Activated CD4-positive, alpha-beta T cell treated with anti-CD3 and anti-CD28 coated beads, Interleukin-10, Interleukin-2, amounts not matched to agents 100 ng/mL and 50 ng/mL, durations not matched to agents 16 hours and 8 hours (primary cell): Measurements from ENCODE around the gene CRLF2.
A peak's percentile ranks its signal among the peaks of the same experiment; 100 is the strongest.
"Not testable (repeated sequence)": the region's sequence is repeated elsewhere in the genome, so short reads cannot be mapped to it uniquely, and the experiment has no call there.

ENCODE experiments used
- DNase-seq: peaks from one replicate; pipeline ENCODE4 v3.0.0-alpha.2; 2020

The CRLF2 gene, protein sequence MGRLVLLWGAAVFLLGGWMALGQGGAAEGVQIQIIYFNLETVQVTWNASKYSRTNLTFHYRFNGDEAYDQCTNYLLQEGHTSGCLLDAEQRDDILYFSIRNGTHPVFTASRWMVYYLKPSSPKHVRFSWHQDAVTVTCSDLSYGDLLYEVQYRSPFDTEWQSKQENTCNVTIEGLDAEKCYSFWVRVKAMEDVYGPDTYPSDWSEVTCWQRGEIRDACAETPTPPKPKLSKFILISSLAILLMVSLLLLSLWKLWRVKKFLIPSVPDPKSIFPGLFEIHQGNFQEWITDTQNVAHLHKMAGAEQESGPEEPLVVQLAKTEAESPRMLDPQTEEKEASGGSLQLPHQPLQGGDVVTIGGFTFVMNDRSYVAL

GRCh38 chrX:1212532-1212931, at the start of gene CRLF2:
TSS of gene CRLF2 (minus strand) at chrX:1212649. CDS start at chrX:1212634, 15 bp downstream.
- DNase-seq: peak; percentile 75

GRCh38 chrX:1261771-1262170, 49.3 kb upstream of the CRLF2 start:
- DNase-seq: not testable (repeated sequence)

DNA sequence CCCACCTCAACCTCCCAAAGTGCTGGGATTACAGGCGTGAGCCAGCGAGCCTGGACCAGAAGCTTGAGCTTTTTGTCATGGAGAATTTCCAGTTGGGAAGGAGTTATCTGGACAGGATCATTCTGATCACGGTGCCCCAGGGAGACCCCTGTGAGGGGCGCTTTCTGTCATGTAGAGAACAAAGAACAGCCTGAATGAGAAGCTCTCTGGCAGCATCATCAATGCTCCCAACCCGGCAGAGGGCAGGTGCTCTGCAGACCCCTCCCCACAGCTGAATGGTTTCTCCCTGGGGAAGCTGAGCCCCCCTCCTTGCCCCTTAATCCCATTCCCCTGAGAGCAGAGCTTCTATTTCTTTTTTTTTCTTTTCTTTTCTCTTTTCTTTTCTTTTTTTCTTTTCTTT, 48.8 kb upstream of the CRLF2 start:
- DNase-seq: no peak

DNA sequence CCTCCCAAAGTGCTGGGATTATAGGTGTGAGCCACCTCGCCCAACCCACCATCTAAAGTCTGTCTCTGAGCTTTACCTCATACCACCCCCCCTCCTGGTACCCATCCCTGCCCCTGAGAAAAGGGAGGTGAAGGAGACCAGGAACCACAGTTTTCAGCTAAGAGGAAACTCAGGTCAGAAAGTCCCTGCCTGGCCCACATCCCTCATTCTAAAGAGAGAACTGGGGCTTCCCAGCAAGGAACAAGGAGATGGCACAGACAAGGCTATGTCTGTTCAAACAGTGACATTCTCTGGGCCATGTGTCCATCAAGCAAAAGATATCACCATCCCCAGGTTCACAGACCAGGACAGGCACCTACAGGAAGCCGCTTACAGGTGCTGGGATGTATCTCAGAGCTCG, 40.4 kb upstream of the CRLF2 start:
- DNase-seq: no peak

- peak; percentile 74 for DNase-seq
Measured at GRCh38 chrX:1249101-1249887, 36.8 kb upstream of the CRLF2 start.

- DNase-seq: peak; percentile 16
Measured at GRCh38 chrX:1248331-1249061, 36.0 kb upstream of the CRLF2 start.

GRCh38 chrX:1246816-1247215, 34.4 kb upstream of the CRLF2 start:
- DNase-seq: peak; percentile 85

- DNase-seq: no peak
Measured at GRCh38 chrX:1244164-1245076, 32.0 kb upstream of the CRLF2 start.

DNA sequence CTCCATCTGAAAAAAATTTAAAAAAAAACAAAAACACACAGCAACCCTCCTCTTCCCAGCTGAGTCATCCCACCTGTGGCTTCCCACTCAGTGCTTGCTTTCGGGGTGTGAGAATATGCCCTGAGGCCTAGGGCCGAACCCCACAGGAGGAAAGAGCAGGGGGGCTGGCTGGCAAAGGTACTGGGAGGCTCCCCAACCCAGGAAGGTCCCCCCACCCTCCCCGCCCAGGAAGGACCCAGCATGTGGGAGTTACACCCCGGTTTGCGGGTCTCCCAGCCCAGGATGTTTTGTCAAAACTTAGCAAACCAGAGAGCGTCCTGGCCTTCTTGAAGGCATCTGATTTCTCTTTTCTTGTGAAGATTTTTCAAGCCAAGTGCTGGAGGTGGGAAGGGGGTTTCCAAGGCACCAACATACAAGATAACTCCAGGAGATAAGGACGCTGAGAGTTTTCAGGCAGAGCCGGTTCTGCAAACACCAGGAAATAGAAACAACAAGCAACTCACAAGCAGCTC, 30.5 kb upstream of the CRLF2 start:
- peak; percentile 63 for DNase-seq

GRCh38 chrX:1240551-1240950, 28.1 kb upstream of the CRLF2 start:
- not testable (repeated sequence) for DNase-seq

- no peak for DNase-seq
Measured at GRCh38 chrX:1239681-1240142, 27.3 kb upstream of the CRLF2 start.

- DNase-seq: no peak
Measured at GRCh38 chrX:1231850-1232465, 19.5 kb upstream of the CRLF2 start.

- not testable (repeated sequence) for DNase-seq
Measured at GRCh38 chrX:1228101-1228500, 15.7 kb upstream of the CRLF2 start.

GRCh38 chrX:1226249-1226648, 13.8 kb upstream of the CRLF2 start:
- no peak for DNase-seq

- DNase-seq: peak; percentile 67
Measured at GRCh38 chrX:1224954-1225353, 12.5 kb upstream of the CRLF2 start.

GRCh38 chrX:1223242-1223600, 10.8 kb upstream of the CRLF2 start:
- no peak for DNase-seq

DNA sequence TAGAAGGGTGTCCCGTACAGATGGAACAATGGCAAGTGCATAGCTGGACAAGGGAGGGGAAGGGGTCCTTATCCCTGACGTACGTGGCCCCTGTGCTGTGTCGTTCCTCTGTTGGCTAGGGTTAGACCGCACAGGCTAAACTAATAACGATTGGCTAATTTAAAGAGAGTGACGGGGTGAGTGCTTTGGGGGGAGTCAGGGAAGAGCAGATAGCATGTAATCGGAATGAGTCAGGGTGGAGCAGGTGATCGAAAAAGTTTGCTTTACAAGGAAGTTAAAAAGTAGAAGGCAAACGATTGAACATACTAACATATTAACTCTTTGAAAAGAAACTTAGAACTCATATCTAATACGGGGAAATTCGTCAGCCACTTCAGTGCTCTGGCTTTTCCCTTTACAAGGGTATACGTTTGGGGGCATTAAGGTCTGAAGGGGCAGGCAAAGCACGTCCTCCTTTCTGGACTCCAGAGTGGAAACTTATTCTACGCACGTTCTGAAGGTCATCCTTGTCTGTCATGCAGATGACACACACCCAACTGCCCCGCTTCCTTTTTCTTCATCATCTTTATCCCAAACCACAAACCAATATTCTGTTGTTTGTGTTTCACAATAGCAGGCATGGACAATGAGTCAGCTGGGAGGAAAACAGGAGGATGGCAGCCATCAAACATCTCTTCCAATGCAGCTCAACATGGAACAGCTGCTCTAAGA, 10.2 kb upstream of the CRLF2 start:
- no peak for DNase-seq

DNA sequence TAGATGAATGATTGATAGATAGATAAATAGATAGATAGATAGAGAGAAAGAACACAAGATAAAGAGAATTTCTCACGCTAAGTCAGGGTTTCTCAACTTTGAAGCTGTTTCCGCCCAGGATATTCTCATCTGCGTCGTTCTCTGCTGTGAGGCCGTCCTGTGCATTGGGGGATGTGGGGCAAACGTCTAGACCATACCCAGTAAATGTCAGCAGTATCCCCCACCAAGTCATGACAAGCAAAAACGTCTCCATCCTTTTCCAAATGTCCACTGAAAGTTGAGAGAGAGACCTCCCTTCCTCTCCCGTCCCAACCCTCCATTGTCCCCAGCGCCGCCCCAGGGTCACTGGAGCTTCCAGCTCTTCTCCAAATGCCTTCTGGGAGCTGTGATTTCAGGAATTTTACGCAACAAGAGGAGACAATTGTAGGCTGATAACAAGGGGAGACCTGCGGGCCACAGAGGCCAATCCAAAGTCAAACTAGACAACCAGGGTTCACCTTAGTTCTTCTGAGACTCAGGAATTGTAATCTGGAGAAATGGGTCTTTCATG, 8.9 kb upstream of the CRLF2 start:
- DNase-seq: no peak

DNA sequence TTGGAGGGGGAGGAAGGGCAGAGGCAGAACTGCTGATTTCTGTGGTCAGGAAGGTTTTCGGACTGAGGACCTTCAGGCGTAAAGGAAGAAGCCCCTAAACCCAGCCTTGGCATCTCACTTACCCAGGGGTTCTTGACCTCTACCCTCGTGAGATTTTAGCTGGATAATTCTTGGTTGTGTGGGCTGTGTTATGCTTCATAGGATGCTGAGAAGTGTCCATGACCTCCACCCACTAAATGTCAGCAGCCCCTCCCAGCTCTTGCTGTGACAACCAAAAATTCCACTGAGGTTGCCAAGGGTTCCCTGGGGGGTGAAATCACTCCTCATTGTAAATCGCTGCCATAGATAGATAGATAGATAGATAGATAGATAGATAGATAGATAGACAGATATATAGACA, 5.8 kb upstream of the CRLF2 start:
- no peak for DNase-seq

GRCh38 chrX:1215123-1215823, 2.8 kb upstream of the CRLF2 start:
- no peak for DNase-seq
